Esophagus squamous epithelium (tissue), 5 donors: ENCODE measurements around the gene ARHGAP27. TPM values are rescaled to one million over a fixed set of nuclear protein-coding genes. Genes with fewer than 3 reads are reported as not detected.
A peak's percentile ranks its signal among the peaks of the same experiment; 100 is the strongest.

ENCODE experiments used
- DNase-seq: peaks from one replicate; lab custom pipeline; 2025; lab: John Stamatoyannopoulos, UW
- H3K27ac ChIP-seq, 4 donors: fragments of 200-600 bp; sonication (generic); one replicate each; pipeline ENCODE4 v1.5.1; 2016 to 2019; ENCODE audit warnings: mild to moderate bottlenecking in 1 of 4
- H3K27me3 ChIP-seq, 4 donors: fragments of 200-600 bp; sonication (generic); 1 replicate in 3 of 4; 2 replicates in 1 of 4; pipeline versions ENCODE4 v1.5.1 to v1.6.0; 2017 to 2021; ENCODE audit warnings: antibody characterized with exemption in 1 of 4
- H3K36me3 ChIP-seq, 3 donors: fragments of 200-600 bp; sonication (generic); one replicate each; pipeline ENCODE4 v1.5.1; 2016 to 2019
- H3K4me1 ChIP-seq, 3 donors: fragments of 200-600 bp; sonication (generic); one replicate each; pipeline ENCODE4 v1.5.1; 2017 to 2019
- H3K4me3 ChIP-seq, 4 donors: fragments of 200-600 bp; sonication (generic); 1 replicate in 3 of 4; 2 replicates in 1 of 4; pipeline ENCODE4 v1.5.1; 2016 to 2019; ENCODE audit warnings: mild to moderate bottlenecking in 2 of 4, moderate library complexity in 1 of 4
- H3K9me3 ChIP-seq, 3 donors: fragments of 200-600 bp; sonication (generic); one replicate each; pipeline ENCODE4 v1.5.1; 2016 to 2019
- CTCF ChIP-seq, 6 experiments: fragments of 450-650 bp in 4 of 6; fragments of 200-600 bp in 2 of 6; sonication (generic) in 2 of 6; IDR thresholded peaks; one replicate each; pipeline ENCODE4 v1.5.1; 2016 to 2019; ENCODE audit warnings: antibody characterized with exemption in 6 of 6, mild to moderate bottlenecking in 4 of 6, moderate library complexity in 4 of 6
- POLR2A ChIP-seq, 4 donors: fragments of 450-650 bp; IDR thresholded peaks; one replicate each; pipeline ENCODE4 v1.6.1; 2017; ENCODE audit warnings: antibody characterized with exemption in 4 of 4, mild to moderate bottlenecking in 4 of 4, moderate library complexity in 3 of 4
- WGBS, 2 donors: methylation state at CpG; one replicate each; pipeline ENCODE4 v1.1.5; 2018; 5-methylcytosine and 5-hydroxymethylcytosine counted together
- intact Hi-C: fragments of 100-400 bp; cut with DNase I; formaldehyde crosslinking; loops from one replicate; pipeline ENCODE4 v1.15.0; 2022
- total RNA-seq, 4 donors: library from RNA; depleted of rRNA; stranded (reverse); fragments of >200 nt; gene quantifications; one replicate each; pipeline ENCODE4 v1.1.0, GENCODE V29; 2016
- donor health status: DM: yes; HTN: yes; CAD: no.

ARHGAP27 gene
- total RNA-seq, 4 donors from 2014 or later = 37.7 to 146 (median 103) TPM

GRCh38 chr17:45404870-45405249, 27.8 kb downstream of the ARHGAP27 start:
- 84 to 88% methylated on average over 6 to 9 of the region's 14 CpGs for WGBS, 2 donors
- H3K4me1 ChIP-seq = peaks cover 9 to 50% (median 11%) of the 10 kb centered on the region in 3 donors
- no peak for TF ChIP-seq POLR2A (IDR thresholded peaks at IDR 0.05)
- TF ChIP-seq CTCF (IDR thresholded peaks at IDR 0.05) = no peak
- H3K27ac ChIP-seq = peak overlapping the region in 2 of 4 donors; percentile 75 to 81
- no peak overlapping the region for H3K4me3 ChIP-seq
- no peaks in the 10 kb centered on the region for H3K9me3 ChIP-seq
- peaks cover 19 to 65% (median 28%) of the 10 kb centered on the region in 3 donors for H3K36me3 ChIP-seq
- intact Hi-C loops = no loop called here
- no peak for DNase-seq
- H3K27me3 ChIP-seq = no peaks in the 10 kb centered on the region

GRCh38 chr17:45403906-45404490, 28.7 kb downstream of the ARHGAP27 start:
- Histone ChIP-seq H3K4me1 (peaks cover 4 to 41% (median 11%) of the 10 kb centered on the region in 3 donors), H3K27ac (peak overlapping the region in 2 of 4 donors; percentile 29 to 75), H3K4me3 (no peak overlapping the region), H3K9me3 (no peaks in the 10 kb centered on the region), H3K36me3 (peaks cover 19 to 74% (median 28%) of the 10 kb centered on the region in 3 donors), H3K27me3 (no peaks in the 10 kb centered on the region)
- intact Hi-C loops = no loop called here
- TF ChIP-seq CTCF (IDR thresholded peaks at IDR 0.05) (no peak), POLR2A (IDR thresholded peaks at IDR 0.05) (no peak)
- DNase-seq = no peak
- WGBS, 2 donors = 94 to 97% methylated on average over 7 to 9 of the region's 10 CpGs

GRCh38 chr17:45402916-45403315, 29.8 kb downstream of the ARHGAP27 start:
- WGBS, 2 donors = 80 to 100% methylated on average over 1 of the region's 1 CpG
- Histone ChIP-seq H3K9me3 (no peaks in the 10 kb centered on the region), H3K36me3 (peaks cover 19 to 81% (median 32%) of the 10 kb centered on the region in 3 donors), H3K4me3 (no peak overlapping the region), H3K4me1 (peaks cover 3 to 33% (median 4%) of the 10 kb centered on the region in 3 donors), H3K27me3 (no peaks in the 10 kb centered on the region), H3K27ac (peak overlapping the region in 2 of 4 donors; percentile 47 to 63)
- DNase-seq = no peak
- TF ChIP-seq POLR2A (IDR thresholded peaks at IDR 0.05) (no peak), CTCF (IDR thresholded peaks at IDR 0.05) (no peak)
- intact Hi-C loops = no loop called here

GRCh38 chr17:45398800-45399199, 33.9 kb downstream of the ARHGAP27 start:
- WGBS, 2 donors = 73 to 86% methylated on average over 4 to 5 of the region's 5 CpGs
- intact Hi-C loops = loop anchor here (10.0 kb wide), 1 partner anchor 436 kb away; no protein-coding TSS in a partner anchor

More at GRCh38 chr17:45398800-45399199, 33.9 kb downstream of the ARHGAP27 start:
- DNase-seq = no peak
- Histone ChIP-seq H3K4me1 (peaks cover 0 to 21% (median 3%) of the 10 kb centered on the region in 3 donors), H3K9me3 (no peaks in the 10 kb centered on the region), H3K36me3 (peaks cover 15 to 100% (median 45%) of the 10 kb centered on the region in 3 donors), H3K27ac (no peak overlapping the region), H3K27me3 (no peaks in the 10 kb centered on the region), H3K4me3 (no peak overlapping the region)
- TF ChIP-seq CTCF (IDR thresholded peaks at IDR 0.05) (no peak), POLR2A (IDR thresholded peaks at IDR 0.05) (no peak)
